Upper lobe of left lung (tissue), 4 donors: ENCODE data around the gene PRTFDC1.
"Not testable (repeated sequence)": the region's sequence is repeated elsewhere in the genome, so short reads cannot be mapped to it uniquely, and the experiment has no call there.

Experiments
- CTCF ChIP-seq, 6 experiments: fragments of 450-650 bp in 4 of 6; fragments of 200-600 bp in 2 of 6; sonication (generic) in 2 of 6; IDR thresholded peaks; one replicate each; pipeline ENCODE4 v1.5.1; 2016 to 2019; ENCODE audit warnings: antibody characterized with exemption in 6 of 6
- POLR2A ChIP-seq, 4 donors: fragments of 450-650 bp; IDR thresholded peaks; one replicate each; pipeline ENCODE4 v1.5.1; 2016 to 2017; ENCODE audit warnings: antibody characterized with exemption in 4 of 4, mild to moderate bottlenecking in 2 of 4

DNA sequence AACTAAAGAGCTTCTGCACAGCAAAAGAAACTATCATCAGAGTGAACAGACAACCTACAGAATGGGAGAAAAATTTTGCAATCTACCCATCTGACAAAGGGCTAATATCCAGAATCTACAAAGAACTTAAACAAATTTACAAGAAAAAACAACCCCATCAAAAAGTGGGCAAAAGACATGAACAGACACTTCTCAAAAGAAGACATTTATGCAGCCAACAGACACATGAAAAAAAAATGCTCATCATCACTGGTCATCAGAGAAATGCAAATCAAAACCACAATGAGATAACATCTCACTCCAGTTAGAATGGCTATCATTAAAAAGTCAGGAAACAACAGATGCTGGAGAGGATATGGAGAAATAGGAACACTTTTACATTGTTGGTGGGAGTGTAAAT, 27.9 kb downstream of the PRTFDC1 start:
- not testable (repeated sequence) for TF ChIP-seq CTCF, POLR2A (IDR thresholded peaks at IDR 0.05)
